Activated naive CD4-positive, alpha-beta T cell treated with anti-CD3 and anti-CD28 coated beads, Interleukin-2, amount 50 U/mL, for 72 hours (primary cell): ENCODE results near the gene LAP3. TPM values are rescaled to one million over a fixed set of nuclear protein-coding genes. Genes with fewer than 3 reads are reported as not detected.

Experiments
- ATAC-seq, 2 donors: fragments of 150-1000 bp; cut with Tn5 transposase; 2 replicates each; pipeline ENCODE4 v1.10.0; 2021; ENCODE audit warnings: mild to moderate bottlenecking in 2 of 2, moderate library complexity in 2 of 2
- DNase-seq, 2 donors: peaks; one replicate each; pipeline ENCODE4 v3.0.0; 2021 to 2022; ENCODE audit warnings: low spot score in 2 of 2
- H3K27ac Mint-ChIP-seq, 2 donors: one replicate each; pipeline ENCODE4 v1.8.0; 2022; ENCODE audit warnings: mild to moderate bottlenecking in 2 of 2, mixed read lengths in 2 of 2
- H3K36me3 Mint-ChIP-seq, 2 donors: one replicate each; pipeline ENCODE4 v1.8.0; 2022; ENCODE audit warnings: mixed read lengths in 2 of 2
- H3K9me3 Mint-ChIP-seq, 2 donors: one replicate each; pipeline ENCODE4 v1.8.0; 2022; ENCODE audit warnings: mixed read lengths in 2 of 2
- total RNA-seq, 2 donors: library from RNA; stranded (reverse); gene quantifications; one replicate each; pipeline ENCODE4 v1.2.3, GENCODE V29; 2022

LAP3 gene
- total RNA-seq, 2 donors from 2014 or later: 115 to 159 TPM

DNA sequence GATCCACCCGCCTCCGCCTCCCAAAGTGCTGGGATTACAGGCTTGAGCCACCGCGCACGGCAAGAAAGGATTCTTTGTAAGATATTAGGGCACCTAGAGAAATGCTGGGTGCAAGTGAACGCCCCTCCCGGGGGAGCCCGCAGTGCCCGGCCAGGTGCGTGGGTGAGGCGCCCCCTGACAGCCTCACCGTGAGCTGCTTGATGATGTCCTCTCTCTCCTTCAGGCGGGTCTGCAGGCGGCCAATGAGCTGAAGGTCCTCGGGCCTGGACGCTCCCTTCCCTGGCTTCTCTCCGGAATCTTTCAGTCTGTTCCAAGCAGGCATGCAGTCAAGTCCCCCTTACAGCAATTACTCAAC lies 59.3 kb downstream of the LAP3 start:
- H3K27ac Mint-ChIP-seq: no peak overlapping the region
- DNase-seq (no peak), ATAC-seq (peak in 1 of 2 donors; percentile 15)
- peaks cover 5% of the 10 kb centered on the region in 2 donors for H3K36me3 Mint-ChIP-seq
- H3K9me3 Mint-ChIP-seq: no peaks in the 10 kb centered on the region

DNA sequence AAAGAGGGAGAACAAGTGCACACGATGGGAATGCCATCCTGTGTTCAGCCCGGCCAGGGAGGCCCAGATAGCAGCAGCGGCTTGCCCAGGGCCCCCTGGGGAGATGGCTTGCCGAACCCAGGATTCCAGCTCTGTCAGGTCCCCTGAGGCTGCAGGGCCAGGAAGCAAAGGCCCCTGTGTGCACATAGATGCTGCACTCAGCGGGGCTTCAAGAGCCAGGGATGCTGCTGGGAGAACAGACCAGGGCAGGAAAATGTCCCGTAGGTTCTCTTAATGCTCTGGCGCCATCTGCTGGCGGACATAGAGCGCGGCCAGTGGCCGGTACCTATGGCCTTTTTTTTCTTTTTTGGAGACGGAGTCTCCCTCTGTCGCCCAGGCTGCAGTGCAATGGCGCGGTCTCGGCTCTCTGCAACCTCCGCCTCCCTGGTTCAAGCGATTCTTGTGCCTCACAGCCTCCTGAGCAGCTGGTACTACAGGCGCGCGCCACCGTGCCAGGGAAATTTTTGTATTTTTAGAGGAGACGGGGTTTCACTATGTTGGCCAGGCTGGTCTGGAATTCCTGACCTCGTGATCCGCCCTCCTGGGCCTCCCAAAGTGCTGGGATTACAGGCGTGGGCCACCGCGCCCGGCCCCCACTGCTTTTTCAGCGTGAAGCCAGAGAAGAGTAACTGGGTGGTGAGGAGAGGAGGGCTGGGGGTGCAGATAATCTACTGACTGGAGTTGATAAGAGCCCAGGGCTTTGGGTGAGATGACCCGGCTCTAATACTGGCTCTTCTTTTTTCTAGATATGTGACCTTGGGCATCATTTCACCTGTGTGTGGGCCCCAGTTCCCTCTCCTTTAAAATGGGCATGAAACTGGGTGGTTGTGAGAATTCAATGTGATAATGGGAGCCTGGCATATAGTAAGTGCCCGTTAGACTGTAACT lies 60.0 kb downstream of the LAP3 start:
- Mint-ChIP-seq H3K27ac (no peak overlapping the region), H3K9me3 (no peaks in the 10 kb centered on the region), H3K36me3 (peaks cover 0 to 5% of the 10 kb centered on the region in 2 donors)
- ATAC-seq: peak; percentile 90 to 91
- peak; percentile 67 to 77 for DNase-seq

DNA sequence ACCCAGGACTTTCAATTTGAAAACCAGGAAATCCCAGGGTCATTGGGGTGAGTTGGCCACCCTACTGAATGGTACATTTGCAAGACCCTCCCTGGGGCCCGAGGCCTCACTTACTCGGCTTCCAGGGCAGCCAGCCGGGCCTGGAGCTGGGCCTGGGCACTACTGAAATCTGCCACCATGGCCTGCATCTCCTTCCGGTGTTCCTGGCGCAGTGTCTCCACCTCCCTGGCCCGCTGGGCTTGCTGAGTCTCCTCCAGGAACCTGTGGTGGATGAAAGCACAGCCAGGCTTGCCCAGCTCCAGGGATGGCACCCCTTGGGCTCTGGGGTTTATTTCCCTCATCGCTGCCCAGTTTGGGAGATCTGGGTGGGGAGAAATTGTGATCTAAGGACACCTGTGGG lies 62.1 kb downstream of the LAP3 start:
- DNase-seq: no peak
- Mint-ChIP-seq H3K36me3 (peaks cover 0 to 4% of the 10 kb centered on the region in 2 donors), H3K27ac (peak overlapping the region; percentile 20 to 29), H3K9me3 (no peaks in the 10 kb centered on the region)
- no peak for ATAC-seq

DNA sequence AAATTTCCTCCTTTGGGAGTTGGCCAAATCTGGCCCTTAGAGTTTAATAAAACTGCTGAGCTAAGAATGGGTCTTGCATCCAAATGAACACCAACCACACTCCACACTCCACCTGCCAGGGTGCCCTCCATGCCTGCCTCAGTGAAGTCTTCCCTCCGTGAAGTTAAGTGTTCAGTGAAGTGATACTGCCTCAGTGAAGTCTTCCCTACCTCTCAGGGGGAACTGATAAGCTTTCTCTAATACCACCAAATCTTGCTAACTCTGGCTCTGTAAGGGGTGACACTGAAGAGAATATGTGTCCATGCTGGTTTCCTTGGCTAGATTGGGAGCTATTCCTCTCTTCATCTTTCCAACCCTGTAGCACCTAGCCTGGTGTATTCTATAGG lies 65.4 kb downstream of the LAP3 start:
- peaks cover 0 to 4% of the 10 kb centered on the region in 2 donors for H3K36me3 Mint-ChIP-seq
- H3K27ac Mint-ChIP-seq: peak overlapping the region in 1 of 2 donors; percentile 84
- H3K9me3 Mint-ChIP-seq: peaks cover 0 to 5% of the 10 kb centered on the region in 2 donors
- no peak for DNase-seq
- ATAC-seq: no peak

DNA sequence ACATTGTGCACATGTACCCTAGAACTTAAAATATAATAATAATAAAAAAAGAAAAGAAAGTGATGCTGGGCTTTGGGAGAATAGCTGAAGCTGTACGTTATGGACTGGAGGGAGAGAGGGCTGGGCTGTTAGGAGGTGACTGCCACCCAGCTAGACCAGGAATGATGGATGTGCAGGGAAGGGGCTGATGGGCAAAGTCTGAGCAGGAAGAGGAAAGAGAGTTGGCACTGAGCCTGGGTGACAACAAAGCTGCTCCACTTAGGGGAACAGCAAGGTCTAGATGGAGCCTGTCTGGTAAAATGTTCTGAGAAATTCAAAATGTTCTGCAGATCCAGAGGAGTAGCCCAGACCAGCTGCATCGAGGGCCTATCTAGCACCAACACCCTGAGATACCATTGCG lies 69.7 kb downstream of the LAP3 start:
- Mint-ChIP-seq H3K27ac (no peak overlapping the region), H3K36me3 (peaks cover 0 to 4% of the 10 kb centered on the region in 2 donors), H3K9me3 (peaks cover 0 to 5% of the 10 kb centered on the region in 2 donors)
- DNase-seq: no peak
- no peak for ATAC-seq

DNA sequence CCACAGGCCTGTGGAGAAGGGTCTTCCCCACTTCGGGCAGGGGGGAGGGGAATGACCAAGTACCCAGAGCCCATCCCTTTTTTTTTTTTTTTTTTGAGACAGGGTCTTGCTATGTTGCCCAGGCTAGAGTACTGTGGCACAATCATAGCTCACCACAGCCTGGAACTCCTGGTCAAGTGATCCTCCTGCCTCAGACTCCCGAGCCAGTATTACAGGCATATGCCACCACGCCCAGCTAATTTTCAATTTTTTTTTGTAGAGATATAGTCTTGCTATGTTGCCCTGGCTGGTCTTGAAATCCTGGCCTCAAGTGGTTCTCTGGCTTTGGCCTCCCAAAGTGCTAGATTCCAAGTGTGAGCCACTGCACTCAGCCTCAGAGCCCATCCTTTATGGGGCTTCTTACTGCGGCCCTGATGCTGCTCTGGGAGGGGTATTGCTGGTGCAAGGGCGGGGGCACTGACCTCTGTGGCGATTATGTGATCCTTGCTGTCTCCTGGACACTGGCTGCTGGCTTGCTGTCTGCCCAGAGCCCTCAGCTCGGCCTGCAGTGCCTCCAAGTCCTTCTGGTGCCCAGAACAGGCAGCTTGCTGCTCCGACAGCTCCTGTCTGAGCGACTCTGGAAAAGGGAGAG lies 70.3 kb downstream of the LAP3 start:
- DNase-seq: no peak
- ATAC-seq: no peak
- H3K27ac Mint-ChIP-seq: no peak overlapping the region
- peaks cover 0 to 4% of the 10 kb centered on the region in 2 donors for H3K36me3 Mint-ChIP-seq
- H3K9me3 Mint-ChIP-seq: peaks cover 0 to 5% of the 10 kb centered on the region in 2 donors

DNA sequence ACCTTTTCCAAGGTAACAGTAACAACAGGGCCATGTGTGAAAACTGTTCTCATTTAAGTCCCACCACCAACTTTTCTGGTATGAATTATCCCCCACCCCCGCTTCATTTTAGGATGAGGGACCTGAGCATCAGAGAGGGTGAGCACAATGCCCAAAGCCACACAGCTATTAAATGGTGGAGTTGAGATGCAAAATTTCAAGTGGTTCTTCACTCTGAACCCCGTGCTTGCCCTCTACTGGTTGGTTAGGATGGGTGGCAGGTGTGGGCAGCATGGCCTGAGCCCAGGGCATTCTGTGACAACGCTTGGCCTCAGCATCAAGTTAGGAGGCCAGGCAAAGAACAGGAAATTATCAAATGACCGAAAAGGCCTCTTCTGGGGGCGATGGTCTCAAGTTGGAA lies 70.9 kb downstream of the LAP3 start:
- no peak for ATAC-seq
- H3K36me3 Mint-ChIP-seq: no peaks in the 10 kb centered on the region
- no peak overlapping the region for H3K27ac Mint-ChIP-seq

DNA sequence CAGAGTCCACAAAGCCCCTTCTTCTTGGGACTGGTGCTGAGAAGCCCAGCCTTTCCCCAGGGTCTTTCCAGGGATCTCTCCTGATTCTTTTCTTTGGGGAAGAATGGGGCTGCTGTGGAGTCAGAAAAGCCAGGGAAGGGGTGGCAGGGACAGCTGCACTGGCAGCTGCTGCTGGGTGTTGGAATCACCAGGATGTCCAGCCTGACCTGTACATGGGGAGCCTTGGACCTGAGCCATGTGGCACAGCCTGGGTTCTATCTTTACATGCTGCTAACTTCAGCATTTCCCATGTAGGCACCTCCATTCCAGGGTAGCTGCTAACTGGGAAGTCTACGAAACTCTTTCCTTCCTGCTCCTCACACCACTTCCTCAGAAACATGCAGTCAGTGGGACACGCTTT lies 73.4 kb downstream of the LAP3 start:
- Mint-ChIP-seq H3K9me3 (no peaks in the 10 kb centered on the region), H3K27ac (no peak overlapping the region), H3K36me3 (no peaks in the 10 kb centered on the region)
- ATAC-seq: no peak
- DNase-seq: no peak

More for the DNA sequence above, 70.9 kb downstream of the LAP3 start:
- H3K9me3 Mint-ChIP-seq: peaks cover 0 to 5% of the 10 kb centered on the region in 2 donors
- DNase-seq: no peak

DNA sequence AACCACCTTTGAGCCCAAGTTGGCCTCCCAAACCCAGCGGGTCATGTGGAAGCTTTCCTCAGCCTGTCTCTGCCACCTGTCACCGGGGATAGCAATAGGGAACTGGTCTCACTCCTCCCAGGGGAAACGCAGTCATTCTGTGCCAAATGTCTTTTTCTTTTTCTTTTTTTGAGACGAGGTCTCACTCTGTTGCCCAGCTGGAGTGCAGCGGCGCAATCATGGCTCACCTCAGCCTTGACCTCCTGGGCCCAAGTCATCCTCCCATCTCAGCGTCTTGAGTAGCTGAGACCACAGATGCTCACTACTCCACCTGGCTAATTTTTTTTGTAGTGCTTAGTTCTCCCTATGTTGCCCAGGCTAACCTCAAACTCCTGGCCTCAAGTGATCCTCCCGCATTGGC lies 77.7 kb downstream of the LAP3 start:
- Mint-ChIP-seq H3K9me3 (no peaks in the 10 kb centered on the region), H3K27ac (no peak overlapping the region), H3K36me3 (no peaks in the 10 kb centered on the region)
- no peak for DNase-seq
- no peak for ATAC-seq

DNA sequence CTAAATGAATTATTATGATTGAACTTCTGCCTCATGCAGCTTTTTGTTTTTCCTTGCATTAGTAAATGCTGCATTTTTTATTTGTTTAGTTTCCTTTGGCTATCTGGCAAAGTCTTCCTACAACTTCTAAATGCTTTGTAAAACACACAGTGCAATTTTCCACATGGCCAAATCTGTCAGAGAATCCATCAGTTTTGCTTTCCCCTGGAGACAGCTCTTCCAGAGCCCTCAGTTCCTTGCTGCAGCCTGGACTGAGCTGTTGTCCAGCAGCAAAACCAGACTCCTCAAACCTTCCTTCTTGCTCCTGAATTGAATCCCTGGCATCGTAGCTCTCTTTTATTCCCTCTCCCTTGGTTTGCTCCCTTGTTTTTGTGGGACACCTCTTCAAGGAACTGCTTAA lies 80.1 kb downstream of the LAP3 start:
- ATAC-seq: no peak
- H3K36me3 Mint-ChIP-seq: no peaks in the 10 kb centered on the region
- no peaks in the 10 kb centered on the region for H3K9me3 Mint-ChIP-seq
- no peak overlapping the region for H3K27ac Mint-ChIP-seq
- no peak for DNase-seq

Other genes starting within 250 kb of the LAP3 start
- 10 to 100 TPM; 14.8 to 32.2 TPM for gene QDPR, start 65.1 kb upstream of the LAP3 start, total RNA-seq
- gene CLRN2, start 62.0 kb upstream of the LAP3 start, total RNA-seq: not detected
- gene MED28, start 37.4 kb downstream of the LAP3 start, total RNA-seq: 10 to 100 TPM; 54.7 to 71.3 TPM
- not detected for gene FAM184B, start 204.4 kb downstream of the LAP3 start, total RNA-seq
- gene DCAF16, start 233.6 kb downstream of the LAP3 start, total RNA-seq: 10 to 100 TPM; 43.5 to 52.7 TPM
- gene NCAPG, start 233.8 kb downstream of the LAP3 start, total RNA-seq: 10 to 100 TPM; 72.2 to 80.6 TPM